Pancreas (tissue), 10 donors: ENCODE measurements around the gene SLC24A4. TPM values are rescaled to one million over a fixed set of nuclear protein-coding genes. Genes with fewer than 3 reads are reported as not detected.
A peak's percentile ranks its signal among the peaks of the same experiment; 100 is the strongest.

Source experiments
- ATAC-seq, 4 donors: fragments of 200-7000 bp; cut with Tn5 transposase; one replicate each; pipeline versions ENCODE4 v1.8.0 to v1.9.1; 2020; ENCODE audit warnings: mild to moderate bottlenecking in 4 of 4, moderate library complexity in 4 of 4
- DNase-seq, 6 donors: peaks; one replicate each; pipeline ENCODE4 v3.0.0-alpha.2; 2020
- FAIRE-seq: peaks from 2 replicates; lab custom pipeline; 2012; peaks lifted over from hg19 to GRCh38; lab: Jason Lieb, UNC
- H3K27ac ChIP-seq, 4 donors: fragments of 200-600 bp; sonication (generic); 1 replicate in 3 of 4; 2 replicates in 1 of 4; pipeline versions ENCODE4 v1.5.0 to v1.8.0; 2020
- H3K27me3 ChIP-seq, 4 donors: fragments of 200-600 bp; one replicate each; pipeline ENCODE4 v1.8.0; 2021
- H3K36me3 ChIP-seq, 3 donors: fragments of 200-600 bp; sonication (generic) in 1 of 3; one replicate each; pipeline versions ENCODE4 v1.5.0 to v1.8.0; 2020 to 2021
- H3K4me1 ChIP-seq, 3 donors: fragments of 200-600 bp; one replicate each; pipeline ENCODE4 v1.8.0; 2021
- H3K4me3 ChIP-seq, 4 donors: fragments of 200-600 bp; sonication (generic) in 2 of 4; one replicate each; pipeline versions ENCODE4 v1.5.0 to v1.8.0; 2020 to 2021
- H3K9me3 ChIP-seq, 4 donors: fragments of 200-600 bp; one replicate each; pipeline ENCODE4 v1.8.0; 2021
- CTCF ChIP-seq, 4 donors: fragments of 200-600 bp; sonication (generic) in 3 of 4; IDR thresholded peaks; one replicate each; pipeline versions ENCODE4 v1.5.0 to v1.8.0; 2021; ENCODE audit warnings: antibody characterized with exemption in 4 of 4
- WGBS, 2 donors: extraction: QIAGEN DNeasy Blood & Tissue Kit; methylation state at CpG; one replicate each; pipeline ENCODE4 v1.1.7; 2013; 5-methylcytosine and 5-hydroxymethylcytosine counted together
- intact Hi-C, 3 donors: fragments of 100-400 bp; cut with DNase I; formaldehyde crosslinking; loops; one replicate each; pipeline versions ENCODE4 v1.11.1 to v1.14.2; 2022
- polyA plus RNA-seq, 2 donors: library from polyadenylated mRNA; stranded (reverse); fragments of 200-250 nt; gene quantifications; one replicate each; pipeline ENCODE4 v1.2.3, GENCODE V29; 2013
- total RNA-seq, 6 donors: library from RNA; stranded (reverse); fragmentation: NEBNext Ultra II Directional in 4 of 6; extraction: Animal tissue kit (Norgen Biotek cat#: 25700) in 4 of 6; gene quantifications; one replicate each; pipeline versions ENCODE4 v1.2.1 to v1.2.4, GENCODE V29; 2021 to 2023
- donor health status: healthy with polysubstance abuse.
- donor health status: DM: no; HTN: no; CAD: no; lungs with moderate emphysema.
- donor health status: DM: no; HTN: no; CAD: no.
- donor health status: control.
- donor health status: control.
- donor health status: Bipolar disorder and iron deficiency.
- donor health status: DM: yes; HTN: yes; CAD: no.
- donor health status: DM: no; HTN: no; CAD: no.
- donor health status: DM: no; HTN: no; CAD: no.
- donor health status: DM: yes; HTN: yes; CAD: no.

The SLC24A4 gene
- total and polyA plus RNA-seq, 8 donors = 0.04 to 0.14 (median 0.07) TPM

- Histone ChIP-seq H3K4me1 (no peaks in the 10 kb centered on the region), H3K4me3 (no peak overlapping the region), H3K27me3 (no peaks in the 10 kb centered on the region), H3K9me3 (no peaks in the 10 kb centered on the region), H3K27ac (no peak overlapping the region), H3K36me3 (no peaks in the 10 kb centered on the region)
- no peak for TF ChIP-seq CTCF (IDR thresholded peaks at IDR 0.05)
- DNase-seq (no peak), FAIRE-seq (no peak), ATAC-seq (no peak)
- WGBS, 2 donors = 49 to 67% methylated on average over 6 of the region's 6 CpGs
- intact Hi-C loops = no loop called here
Measured at GRCh38 chr14:92544051-92544720, 221.2 kb downstream of the SLC24A4 start.

GRCh38 chr14:92546347-92547053, 223.5 kb downstream of the SLC24A4 start:
- FAIRE-seq = no peak
- no peak for TF ChIP-seq CTCF (IDR thresholded peaks at IDR 0.05)
- Histone ChIP-seq H3K27me3 (no peaks in the 10 kb centered on the region), H3K4me1 (no peaks in the 10 kb centered on the region), H3K9me3 (no peaks in the 10 kb centered on the region), H3K27ac (no peak overlapping the region), H3K4me3 (no peak overlapping the region), H3K36me3 (no peaks in the 10 kb centered on the region)
- ATAC-seq = no peak
- WGBS, 2 donors = 89 to 94% methylated on average over 7 of the region's 7 CpGs
- intact Hi-C loops = no loop called here
- DNase-seq = no peak

GRCh38 chr14:92549105-92549858, 226.3 kb downstream of the SLC24A4 start:
- H3K9me3 ChIP-seq = no peaks in the 10 kb centered on the region
- FAIRE-seq = no peak
- no peak for TF ChIP-seq CTCF (IDR thresholded peaks at IDR 0.05)
- H3K4me1 ChIP-seq = no peaks in the 10 kb centered on the region
- H3K27ac ChIP-seq = peak overlapping the region in 1 of 4 donors; percentile 2
- ATAC-seq = peak in 3 of 4 donors; percentile 65 to 76 (median 71)
- peak in 1 of 6 donors; percentile 33 for DNase-seq
- 76 to 78% methylated on average over 17 of the region's 17 CpGs for WGBS, 2 donors
- no peak overlapping the region for H3K4me3 ChIP-seq
- no peaks in the 10 kb centered on the region for H3K27me3 ChIP-seq
- intact Hi-C loops = no loop called here
- H3K36me3 ChIP-seq = no peaks in the 10 kb centered on the region

GRCh38 chr14:92549859-92550230, 226.9 kb downstream of the SLC24A4 start:
- peak in 2 of 6 donors; percentile 28 to 39 for DNase-seq
- no peak for FAIRE-seq
- Histone ChIP-seq H3K36me3 (no peaks in the 10 kb centered on the region), H3K27me3 (no peaks in the 10 kb centered on the region), H3K4me1 (no peaks in the 10 kb centered on the region), H3K27ac (peak overlapping the region in 1 of 4 donors; percentile 2), H3K9me3 (no peaks in the 10 kb centered on the region), H3K4me3 (no peak overlapping the region)
- ATAC-seq = peak in 3 of 4 donors; percentile 71 to 80 (median 75)
- no peak for TF ChIP-seq CTCF (IDR thresholded peaks at IDR 0.05)
- WGBS, 2 donors = 27 to 28% methylated on average over 7 of the region's 7 CpGs
- intact Hi-C loops = no loop called here

Other genes with a start within 250 kb of the SLC24A4 start
- gene ATXN3, start 216.6 kb upstream of the SLC24A4 start, total RNA-seq = 10 to 100 TPM in 4 of 6 donors, 1 to 10 TPM in 2; 8.0 to 20.1 (median 12.3) TPM
- gene ATXN3, start 216.6 kb upstream of the SLC24A4 start, polyA plus RNA-seq = 10 to 100 TPM; 13.3 to 34.0 TPM
- gene NDUFB1, start 201.5 kb upstream of the SLC24A4 start, total RNA-seq = 10 to 100 TPM; 26.1 to 53.6 (median 41.8) TPM
- gene NDUFB1, start 201.5 kb upstream of the SLC24A4 start, polyA plus RNA-seq = 100 to 1,000 TPM; 405 to 447 TPM
- 10 to 100 TPM; 13.6 to 30.0 (median 25.8) TPM for gene CPSF2, start 201.2 kb upstream of the SLC24A4 start, total RNA-seq
- gene CPSF2, start 201.2 kb upstream of the SLC24A4 start, polyA plus RNA-seq = 1 to 10 TPM; 3.8 to 5.6 TPM
- 1 to 10 TPM; 1.1 to 9.0 (median 2.1) TPM for gene RIN3, start 190.6 kb downstream of the SLC24A4 start, total RNA-seq
- 1 to 10 TPM; 2.2 to 2.9 TPM for gene RIN3, start 190.6 kb downstream of the SLC24A4 start, polyA plus RNA-seq